GM18517 (cell line): ENCODE data around the gene INF2.
"Not testable (repeated sequence)": the region's sequence is repeated elsewhere in the genome, so short reads cannot be mapped to it uniquely, and the experiment has no call there.

Experiments
- ATAC-seq: cut with Tn5 transposase; IDR thresholded peaks from one replicate; pipeline ENCODE4 v1.9.1; 2021; ENCODE audit warnings: mild to moderate bottlenecking, moderate library complexity; ENCODE audit not compliant: unreplicated experiment

Gene INF2

DNA sequence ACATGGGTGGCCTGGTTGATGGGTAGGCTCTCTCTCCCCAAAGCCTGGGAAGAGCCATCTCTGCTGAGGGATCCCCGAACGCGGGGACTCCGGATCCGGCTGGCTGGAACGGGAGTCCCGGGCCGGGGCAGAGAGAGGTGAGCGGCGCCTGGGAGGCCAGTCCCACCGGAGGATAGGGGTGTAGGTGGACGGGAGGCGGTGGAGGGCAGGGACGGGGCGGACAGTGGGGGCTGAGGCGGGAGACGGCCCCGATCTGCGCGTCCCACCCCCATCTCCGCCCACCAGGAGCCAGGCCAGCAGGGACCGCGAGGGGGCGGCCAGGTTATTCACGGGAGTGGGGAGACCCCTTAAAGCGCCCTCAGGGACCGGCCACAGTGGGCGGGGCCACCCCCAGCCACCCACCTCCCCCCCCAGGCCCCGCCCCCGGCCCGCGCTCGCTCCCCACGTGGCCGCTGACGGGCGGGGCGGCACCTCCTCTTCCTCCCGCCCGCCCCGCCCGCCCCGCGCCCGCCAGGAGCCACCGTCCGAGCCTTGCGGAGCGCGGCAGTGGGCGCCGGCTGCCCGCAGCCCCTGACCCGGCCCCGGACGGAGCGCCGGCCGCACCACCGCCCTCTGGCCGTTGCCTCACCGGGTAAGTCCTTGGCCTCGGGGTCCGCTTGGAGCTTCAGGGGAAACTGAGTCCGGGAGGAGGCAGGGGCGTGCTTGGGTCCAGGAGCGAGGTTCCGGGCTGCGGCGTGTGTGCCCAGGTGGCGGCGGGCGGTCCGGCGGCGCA, at the start of gene INF2:
Gene INF2 (plus strand): TSS at position 510 of the 772 bp plus-strand sequence. CDS start 11,748 bp downstream, outside the sequence.
- ATAC-seq, result no peak

DNA sequence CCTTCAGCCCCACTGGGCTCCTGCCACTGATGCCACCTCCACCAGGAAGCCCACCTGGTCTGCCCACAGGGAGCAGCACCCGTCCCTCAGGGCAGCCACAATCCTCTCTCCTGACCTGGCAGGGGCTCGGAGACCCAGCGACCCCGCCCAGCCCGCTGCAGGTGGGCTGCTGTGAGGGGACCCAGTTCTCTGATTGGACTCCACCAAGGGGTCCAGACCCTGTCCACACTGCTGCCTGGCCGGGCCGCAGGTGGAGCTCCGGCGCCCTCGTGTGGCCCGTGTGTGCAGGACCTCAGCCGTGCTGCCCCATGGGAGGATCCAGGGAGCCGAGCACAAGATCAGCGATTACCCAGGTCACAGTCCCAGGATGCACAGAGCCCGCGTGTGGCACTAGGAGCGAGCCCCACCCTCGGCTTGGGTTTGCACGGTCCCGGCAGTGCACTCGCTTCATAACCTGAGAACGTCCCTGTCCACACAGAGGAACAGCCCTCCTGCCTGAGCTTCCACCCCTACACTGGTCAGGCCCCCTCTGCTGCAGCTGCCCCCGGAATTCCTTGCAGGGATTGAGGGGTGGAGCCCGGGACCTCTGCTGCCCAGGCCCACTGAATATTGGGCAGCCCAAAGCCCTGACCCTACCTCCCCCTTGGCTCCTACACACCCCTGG, 49.4 kb upstream of the INF2 start:
- ATAC-seq, result no peak

DNA sequence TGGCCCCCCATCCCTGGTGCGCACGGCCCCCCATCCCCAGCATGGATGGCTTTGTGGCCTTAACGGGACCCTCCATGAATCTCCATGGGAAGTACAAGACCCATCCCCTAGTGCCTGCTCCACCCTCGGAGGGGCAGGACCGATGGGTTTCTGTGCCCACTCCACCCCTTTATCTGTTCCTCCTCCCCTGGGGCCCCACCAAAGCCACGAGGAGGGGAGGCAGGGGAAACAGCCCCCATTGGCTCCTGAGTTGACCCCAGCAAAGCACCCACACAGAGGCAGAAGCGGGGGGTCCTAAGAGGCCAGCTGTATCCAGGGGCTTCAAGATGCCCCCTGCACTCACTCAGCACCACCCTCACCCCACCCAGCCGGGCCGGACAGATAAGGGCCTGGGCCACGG, 48.7 kb upstream of the INF2 start:
- ATAC-seq, result no peak

DNA sequence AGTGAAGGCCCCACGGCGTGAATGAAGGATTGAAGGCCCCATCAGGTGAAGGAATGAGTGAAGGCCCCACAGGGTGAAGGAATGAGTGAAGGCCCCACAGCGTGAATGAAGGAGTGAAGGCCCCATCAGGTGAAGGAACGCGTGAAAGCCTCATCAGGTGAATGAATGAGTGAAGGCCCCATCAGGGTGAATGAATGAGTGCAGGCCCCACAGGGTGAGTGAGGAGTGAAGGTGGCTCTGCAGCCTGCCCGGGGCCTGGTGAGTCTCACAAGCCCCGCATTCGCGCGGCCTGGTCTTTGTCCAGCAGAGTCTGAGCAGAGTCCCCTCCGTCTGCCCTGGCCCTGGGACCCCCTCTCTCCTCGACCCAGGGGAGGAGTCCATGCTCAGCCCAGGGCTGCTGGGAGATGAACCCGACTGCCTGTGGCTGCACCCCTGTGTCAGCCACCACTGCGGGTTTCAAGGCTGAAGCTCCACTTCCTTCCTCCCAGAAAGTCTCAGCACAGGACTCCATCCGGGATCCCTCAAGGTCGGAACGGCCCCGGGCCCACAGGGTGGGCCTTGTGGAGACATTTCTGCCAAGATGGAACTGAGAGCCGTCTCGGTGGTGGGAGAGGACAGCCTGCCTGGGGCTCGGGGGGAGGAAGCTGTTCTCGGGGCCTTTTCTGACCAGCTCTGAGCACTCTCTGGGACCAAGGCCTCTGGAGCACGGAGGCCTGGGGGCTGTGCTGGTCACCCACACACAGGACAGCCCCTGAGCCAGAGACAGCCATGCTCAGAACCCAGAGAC, 47.5 kb upstream of the INF2 start:
- no peak for ATAC-seq

DNA sequence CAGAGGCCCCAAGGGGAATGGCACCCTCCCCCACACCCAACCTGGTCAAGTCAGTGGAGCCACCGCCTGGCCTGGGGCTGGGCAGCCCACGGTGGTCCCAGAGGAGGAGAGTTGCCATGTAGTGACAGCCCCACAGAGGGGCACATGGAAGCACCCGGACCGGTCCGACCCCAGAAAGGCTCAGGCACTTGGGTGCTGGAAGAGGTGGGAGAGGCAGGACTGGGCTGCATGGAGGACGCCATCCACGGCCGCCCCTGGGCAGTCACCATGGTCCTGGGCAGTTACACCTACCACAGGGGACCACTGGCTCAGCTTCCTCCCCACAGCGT, 46.9 kb upstream of the INF2 start:
- ATAC-seq, result no peak

GRCh38 chr14:104643306-104643705, 46.1 kb upstream of the INF2 start:
- no peak for ATAC-seq

- ATAC-seq, result no peak
Measured at GRCh38 chr14:104644091-104644635, 45.3 kb upstream of the INF2 start.

- ATAC-seq, result no peak
Measured at GRCh38 chr14:104644656-104645378, 44.6 kb upstream of the INF2 start.

GRCh38 chr14:104647467-104648043, 41.9 kb upstream of the INF2 start:
- ATAC-seq, result no peak

DNA sequence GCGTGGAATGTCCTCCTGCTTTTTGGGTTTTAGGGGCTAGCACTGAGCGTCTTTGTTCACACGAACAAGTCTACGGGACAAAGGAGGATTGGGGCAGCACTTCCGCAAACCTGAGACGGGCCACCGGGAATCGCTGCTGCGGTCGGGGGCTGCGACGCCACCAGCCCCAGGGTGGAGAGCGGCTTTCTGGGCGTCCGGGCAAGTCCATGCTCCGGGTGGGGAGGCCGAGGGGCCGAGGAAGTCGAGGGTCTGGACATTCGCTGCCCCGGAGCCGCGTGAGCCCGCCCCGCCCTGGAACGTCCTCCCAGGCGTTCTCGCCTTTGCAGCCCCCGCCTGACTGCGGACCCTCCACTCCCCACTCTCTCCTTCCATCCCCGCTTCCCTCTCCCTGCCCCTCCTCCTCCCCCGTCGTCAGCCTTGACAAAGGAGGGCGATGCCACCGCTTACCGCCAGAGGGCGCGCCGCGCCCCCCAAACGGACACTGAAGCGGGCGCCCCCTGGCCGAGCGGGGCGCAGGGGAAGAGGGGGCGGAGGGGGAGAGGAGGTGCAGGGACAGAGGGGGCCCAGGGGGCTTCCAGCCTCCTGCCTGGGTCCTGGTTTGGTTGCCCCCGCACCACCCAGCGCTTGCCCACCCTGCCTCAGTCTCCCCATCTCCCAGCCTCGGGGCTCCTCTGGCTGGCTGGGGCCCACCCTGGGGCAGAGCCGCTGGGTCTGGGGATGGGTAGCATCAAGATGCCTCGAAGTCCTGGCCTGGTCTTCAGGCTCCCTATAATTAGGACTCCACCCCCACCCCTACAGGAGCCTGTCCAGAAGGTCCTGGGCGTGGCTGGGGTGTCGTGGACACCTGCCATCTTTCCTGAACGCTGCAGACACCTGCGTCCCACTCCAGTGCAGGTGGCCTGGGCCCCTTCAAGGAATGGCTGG, 39.1 kb upstream of the INF2 start:
- ATAC-seq, result no peak

GRCh38 chr14:104650981-104651875, 38.2 kb upstream of the INF2 start:
- ATAC-seq, result no peak

- ATAC-seq, result no peak
Measured at GRCh38 chr14:104651876-104652260, 37.5 kb upstream of the INF2 start.

GRCh38 chr14:104652386-104652785, 37.0 kb upstream of the INF2 start:
- ATAC-seq, result no peak

DNA sequence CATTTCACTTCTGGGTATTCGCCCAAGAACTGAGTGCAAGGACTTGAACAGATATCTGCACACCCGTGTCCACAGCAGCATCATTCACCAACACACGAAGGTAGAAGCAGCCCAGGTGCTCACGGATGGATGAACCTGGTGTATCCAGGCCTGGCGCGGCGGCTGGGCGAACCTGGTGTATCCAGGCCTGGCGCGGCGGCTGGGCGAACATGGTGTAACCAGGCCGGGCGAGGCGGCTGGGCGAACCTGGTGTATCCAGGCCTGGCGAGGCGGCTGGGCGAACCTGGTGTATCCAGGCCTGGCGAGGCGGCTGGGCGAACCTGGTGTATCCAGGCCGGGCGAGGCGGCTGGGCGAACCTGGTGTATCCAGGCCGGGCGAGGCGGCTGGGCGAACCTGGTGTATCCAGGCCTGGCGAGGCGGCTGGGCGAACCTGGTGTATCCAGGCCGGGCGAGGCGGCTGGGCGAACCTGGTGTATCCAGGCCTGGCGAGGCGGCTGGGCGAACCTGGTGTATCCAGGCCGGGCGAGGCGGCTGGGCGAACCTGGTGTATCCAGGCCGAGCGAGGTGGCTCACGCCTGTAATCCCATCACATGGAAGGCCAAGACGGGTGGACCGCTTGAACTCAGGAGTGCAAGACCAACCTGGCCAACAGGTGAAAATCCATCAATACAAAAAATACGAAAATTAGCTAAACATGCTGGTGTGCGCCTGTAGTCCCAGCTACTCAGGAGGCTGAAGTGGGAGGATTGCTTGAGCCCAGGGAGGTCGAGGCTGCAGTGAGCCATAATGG, 36.1 kb upstream of the INF2 start:
- ATAC-seq, result not testable (repeated sequence)

GRCh38 chr14:104654119-104654518, 35.3 kb upstream of the INF2 start:
- ATAC-seq, result no peak

GRCh38 chr14:104655128-104655848, 34.1 kb upstream of the INF2 start:
- no peak for ATAC-seq
